DND-41 (cell line): ENCODE measurements around the gene MED25.
A peak's percentile ranks its signal among the peaks of the same experiment; 100 is the strongest.

ENCODE experiments used
- ATAC-seq: fragments of 200-7000 bp; cut with Tn5 transposase; 3 replicates; pipeline ENCODE4 v1.9.1; 2021; ENCODE audit warnings: low read depth; ENCODE audit not compliant: insufficient read depth
- DNase-seq: peaks from one replicate; pipeline ENCODE4 v3.0.0-alpha.2; 2020
- H2AFZ ChIP-seq: 2 replicates; pipeline ENCODE4 v1.6.0; 2012; ENCODE audit warnings: low read depth, low read length
- H3K27ac ChIP-seq: 2 replicates; pipeline ENCODE4 v1.5.1; 2012; ENCODE audit warnings: low read length, inconsistent platforms
- H3K27me3 ChIP-seq: fragments of 200-600 bp; sonication (generic); 2 replicates; pipeline ENCODE4 v1.6.0; 2012; ENCODE audit warnings: low read length, mild to moderate bottlenecking, inconsistent platforms; ENCODE audit not compliant: insufficient read depth, poor library complexity
- H3K36me3 ChIP-seq: 2 replicates; pipeline ENCODE4 v1.5.1; 2012; ENCODE audit warnings: low read length, inconsistent platforms; ENCODE audit not compliant: insufficient read depth
- H3K4me1 ChIP-seq: 2 replicates; pipeline ENCODE4 v1.5.1; 2012; ENCODE audit warnings: mild to moderate bottlenecking, low read length; ENCODE audit not compliant: insufficient read depth
- H3K4me2 ChIP-seq: 2 replicates; pipeline ENCODE4 v1.6.0; 2012; ENCODE audit warnings: mild to moderate bottlenecking, moderate library complexity, low read length, inconsistent platforms; ENCODE audit not compliant: insufficient read depth
- H3K4me3 ChIP-seq, 2 experiments: fragments of 200-600 bp in 1 of 2; shearing (Covaris generic) in 1 of 2; 2 replicates each; pipeline ENCODE4 v1.5.1; 2012 to 2016; ENCODE audit warnings: inconsistent platforms in 2 of 2, low read length in 2 of 2, mild to moderate bottlenecking in 2 of 2, low read depth in 1 of 2, moderate library complexity in 1 of 2
- H3K79me2 ChIP-seq: 2 replicates; pipeline ENCODE4 v1.6.0; 2012; ENCODE audit warnings: low read length, inconsistent platforms; ENCODE audit not compliant: insufficient read depth
- H3K9ac ChIP-seq: 2 replicates; pipeline ENCODE4 v1.6.0; 2012; ENCODE audit warnings: low read depth, mild to moderate bottlenecking, inconsistent platforms, low read length, moderate library complexity
- H3K9me3 ChIP-seq: 2 replicates; pipeline ENCODE4 v1.5.1; 2012; ENCODE audit warnings: low read length, moderate library complexity, mild to moderate bottlenecking, inconsistent platforms; ENCODE audit not compliant: insufficient read depth, severe bottlenecking
- H4K20me1 ChIP-seq: 2 replicates; pipeline ENCODE4 v1.6.0; 2012; ENCODE audit warnings: low read length; ENCODE audit not compliant: insufficient read depth
- CTCF ChIP-seq: IDR thresholded peaks from 2 replicates; pipeline ENCODE4 v1.5.1; 2012; ENCODE audit warnings: borderline replicate concordance, low read length, moderate library complexity, mild to moderate bottlenecking; ENCODE audit not compliant: poor library complexity, severe bottlenecking; ENCODE audit errors: extremely low read depth
- EZH2 ChIP-seq: IDR thresholded peaks from 3 replicates; pipeline ENCODE4 v1.6.1; 2012; ENCODE audit warnings: borderline replicate concordance, low read depth, mild to moderate bottlenecking, moderate library complexity, low read length, inconsistent platforms; ENCODE audit not compliant: severe bottlenecking

Gene MED25

GRCh38 chr19:49862391-49863253 is 44.5 kb downstream of the MED25 start:
- H3K36me3 ChIP-seq, result peaks cover 74% of the 10 kb centered on the region

GRCh38 chr19:49863254-49863934 is 45.3 kb downstream of the MED25 start:
- ATAC-seq, result no peak
- TF ChIP-seq EZH2 (no peak), CTCF (no peak)
- no peak overlapping the region for H3K4me2 ChIP-seq
- no peak overlapping the region for H2AFZ ChIP-seq
- H3K9me3 ChIP-seq, result no peaks in the 10 kb centered on the region
- H3K27me3 ChIP-seq, result no peaks in the 10 kb centered on the region
- H3K27ac ChIP-seq, result no peak overlapping the region
- H3K36me3 ChIP-seq, result peaks cover 66% of the 10 kb centered on the region
- H4K20me1 ChIP-seq, result peaks cover 67% of the 10 kb centered on the region
- H3K9ac ChIP-seq, result no peak overlapping the region
- peaks cover 41% of the 10 kb centered on the region for H3K4me1 ChIP-seq
- no peak for DNase-seq
- peaks cover 39% of the 10 kb centered on the region for H3K79me2 ChIP-seq
- H3K4me3 ChIP-seq, result no peak overlapping the region

More at GRCh38 chr19:49862391-49863253, 44.5 kb downstream of the MED25 start:
- ATAC-seq, result no peak
- Histone ChIP-seq H4K20me1 (peaks cover 75% of the 10 kb centered on the region), H2AFZ (no peak overlapping the region), H3K9me3 (no peaks in the 10 kb centered on the region), H3K9ac (no peak overlapping the region), H3K79me2 (peaks cover 39% of the 10 kb centered on the region), H3K27me3 (no peaks in the 10 kb centered on the region), H3K27ac (no peak overlapping the region), H3K4me1 (peaks cover 34% of the 10 kb centered on the region), H3K4me2 (no peak overlapping the region), H3K4me3 (no peak overlapping the region)
- no peak for TF ChIP-seq EZH2
- peak; percentile 59 for TF ChIP-seq CTCF
- DNase-seq, result peak; percentile 64

- H2AFZ ChIP-seq, result no peak overlapping the region
- peaks cover 61% of the 10 kb centered on the region for H3K36me3 ChIP-seq
- H3K9ac ChIP-seq, result no peak overlapping the region
- ATAC-seq (no peak), DNase-seq (no peak)
- TF ChIP-seq EZH2 (no peak), CTCF (no peak)
- H3K4me2 ChIP-seq, result no peak overlapping the region
- H3K79me2 ChIP-seq, result peaks cover 39% of the 10 kb centered on the region
- H3K27ac ChIP-seq, result no peak overlapping the region
- no peak overlapping the region for H3K4me3 ChIP-seq
- H3K27me3 ChIP-seq, result no peaks in the 10 kb centered on the region
- no peaks in the 10 kb centered on the region for H3K9me3 ChIP-seq
- H4K20me1 ChIP-seq, result peaks cover 62% of the 10 kb centered on the region
- peaks cover 47% of the 10 kb centered on the region for H3K4me1 ChIP-seq
Measured at GRCh38 chr19:49863935-49864320, 45.8 kb downstream of the MED25 start.
